ENCODE measurements around the gene SDSL.

Gene SDSL, protein sequence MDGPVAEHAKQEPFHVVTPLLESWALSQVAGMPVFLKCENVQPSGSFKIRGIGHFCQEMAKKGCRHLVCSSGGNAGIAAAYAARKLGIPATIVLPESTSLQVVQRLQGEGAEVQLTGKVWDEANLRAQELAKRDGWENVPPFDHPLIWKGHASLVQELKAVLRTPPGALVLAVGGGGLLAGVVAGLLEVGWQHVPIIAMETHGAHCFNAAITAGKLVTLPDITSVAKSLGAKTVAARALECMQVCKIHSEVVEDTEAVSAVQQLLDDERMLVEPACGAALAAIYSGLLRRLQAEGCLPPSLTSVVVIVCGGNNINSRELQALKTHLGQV

GRCh38 chr12:113422030-113422885 lies at the start of gene SDSL:
Gene SDSL (plus strand): TSS chr12:113422380. CDS start chr12:113427983, 5,603 bp downstream.
- peak; percentile 95 for DNase-seq

GRCh38 chr12:113373440-113373839 lies 48.7 kb upstream of the SDSL start:
- DNase-seq: no peak

- peak; percentile 57 for DNase-seq
Observed at GRCh38 chr12:113373969-113374368, 48.2 kb upstream of the SDSL start.

GRCh38 chr12:113374823-113375428 lies 47.3 kb upstream of the SDSL start:
- DNase-seq: no peak

- DNase-seq: peak; percentile 61
Observed at GRCh38 chr12:113378291-113378690, 43.9 kb upstream of the SDSL start.

DNA sequence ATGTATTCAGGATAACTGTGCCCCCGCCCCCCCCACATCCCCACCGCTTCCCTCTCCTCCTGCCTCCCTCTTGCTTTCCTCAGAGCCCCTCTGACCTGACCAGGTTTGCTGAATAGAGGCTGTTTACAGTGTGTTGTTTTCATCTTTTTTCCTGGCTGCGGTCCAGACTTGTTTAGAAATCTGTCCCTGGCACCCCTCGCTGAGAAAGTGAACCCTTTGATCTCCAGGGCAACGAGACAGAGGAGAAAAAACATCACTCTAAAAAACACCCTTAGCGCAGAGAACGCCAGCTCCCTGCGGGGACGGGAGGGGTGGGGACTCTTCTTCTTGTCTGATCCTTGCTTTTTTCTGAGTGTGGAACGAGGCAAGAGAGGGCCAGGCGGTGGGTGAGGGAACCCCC lies 41.0 kb upstream of the SDSL start:
- no peak for DNase-seq

DNA sequence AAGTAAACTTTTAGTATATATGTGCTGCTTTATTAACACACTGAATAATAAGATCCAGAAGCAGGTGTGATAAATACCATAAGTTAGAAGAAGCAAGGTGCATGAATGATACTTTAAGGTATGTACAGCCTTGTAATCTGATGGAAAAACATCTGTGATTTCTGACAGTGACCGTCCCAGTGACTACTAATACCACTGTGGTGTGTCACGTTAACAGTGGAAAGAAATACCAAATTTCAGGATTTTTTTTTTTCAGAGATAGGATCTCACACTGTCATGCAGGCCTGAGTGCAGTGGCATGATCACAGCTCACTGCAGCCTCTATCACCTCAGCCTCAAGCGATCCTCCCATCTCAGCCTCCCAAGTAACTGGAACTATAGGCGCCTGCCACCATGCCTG lies 40.0 kb upstream of the SDSL start:
- DNase-seq: no peak

DNA sequence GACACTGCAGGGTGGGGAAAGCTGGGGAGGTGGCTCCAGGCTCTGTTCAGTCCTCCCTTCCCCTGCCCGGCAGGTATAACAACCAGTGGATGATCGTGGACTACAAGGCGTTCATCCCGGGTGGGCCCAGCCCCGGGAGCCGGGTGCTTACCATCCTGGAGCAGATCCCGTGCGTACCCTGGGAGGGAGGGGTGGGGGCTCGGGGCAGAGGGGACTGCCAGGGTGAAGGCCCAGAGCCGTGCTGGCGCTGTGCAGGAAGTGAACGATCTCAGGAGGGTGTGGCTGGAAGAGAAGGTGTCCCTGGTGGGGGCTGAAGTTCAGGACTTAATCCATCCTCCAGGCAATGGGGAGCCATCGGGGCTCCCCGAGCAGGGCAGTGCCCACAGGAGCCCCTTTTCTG lies 37.4 kb upstream of the SDSL start:
- DNase-seq: no peak

DNA sequence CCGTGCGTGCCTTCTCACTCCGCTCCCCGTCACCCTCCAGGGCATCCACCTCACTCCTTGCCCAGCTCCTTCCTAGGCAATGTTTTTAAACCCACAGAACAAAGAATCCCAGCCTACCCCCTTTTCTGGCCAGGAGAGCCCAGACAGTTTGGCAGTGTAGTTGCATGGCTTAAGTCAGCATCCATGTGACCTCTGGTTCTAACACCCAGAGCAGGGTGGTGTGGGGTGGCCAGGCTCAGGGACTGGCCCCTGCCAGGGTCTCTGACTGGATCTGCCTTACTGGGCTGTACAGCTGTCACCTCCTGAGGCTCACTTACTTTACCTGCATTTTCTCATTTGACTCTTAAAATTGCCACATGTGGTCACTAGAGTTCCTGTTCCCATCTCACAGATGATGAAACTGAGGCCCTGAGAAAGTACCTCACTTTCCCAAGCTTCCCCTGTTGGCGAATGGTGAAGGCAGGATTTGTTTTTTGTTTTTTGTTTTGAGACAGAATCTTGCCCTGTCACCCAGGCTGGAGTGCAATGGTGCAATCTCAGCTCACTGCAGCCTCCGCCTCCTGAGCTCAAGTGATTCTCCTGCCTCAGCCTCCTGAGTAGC lies 36.8 kb upstream of the SDSL start:
- no peak for DNase-seq

DNA sequence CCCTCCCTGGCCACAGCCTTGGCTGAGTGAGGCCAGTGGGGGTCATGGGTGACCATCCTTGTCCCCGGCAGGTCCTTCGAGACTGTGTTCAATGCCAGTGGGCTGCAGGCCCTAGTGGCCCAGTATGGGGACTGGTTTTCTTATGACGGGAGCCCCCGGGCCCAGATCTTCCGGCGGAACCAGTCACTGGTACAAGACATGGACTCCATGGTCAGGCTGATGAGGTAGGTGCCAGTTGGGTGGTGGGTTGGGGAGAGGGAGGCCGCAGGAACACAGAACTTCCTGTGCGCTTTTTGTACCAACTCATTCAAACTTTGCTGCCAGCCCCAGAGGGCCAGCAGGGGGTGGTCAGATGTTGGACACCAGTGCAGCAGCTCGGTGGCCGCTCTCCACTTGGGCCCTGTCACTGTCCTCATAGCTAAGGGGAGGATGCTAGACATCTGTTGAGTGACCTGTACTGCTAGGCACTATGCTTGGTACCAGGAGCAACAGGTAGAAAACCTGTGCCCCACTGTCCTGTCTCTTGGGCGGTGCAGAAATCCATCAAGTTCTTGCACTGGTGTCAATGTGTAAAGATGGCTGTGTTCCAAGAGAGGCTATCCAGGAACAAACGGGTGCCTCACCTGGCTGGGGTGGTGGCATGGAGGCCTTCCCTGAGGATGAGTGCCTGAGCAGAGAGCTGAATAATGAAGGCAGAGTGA lies 35.2 kb upstream of the SDSL start:
- no peak for DNase-seq

GRCh38 chr12:113387631-113388030 lies 34.5 kb upstream of the SDSL start:
- DNase-seq: no peak

GRCh38 chr12:113388351-113388750 lies 33.8 kb upstream of the SDSL start:
- DNase-seq: no peak

- no peak for DNase-seq
Observed at GRCh38 chr12:113390064-113391043, 31.8 kb upstream of the SDSL start.

DNA sequence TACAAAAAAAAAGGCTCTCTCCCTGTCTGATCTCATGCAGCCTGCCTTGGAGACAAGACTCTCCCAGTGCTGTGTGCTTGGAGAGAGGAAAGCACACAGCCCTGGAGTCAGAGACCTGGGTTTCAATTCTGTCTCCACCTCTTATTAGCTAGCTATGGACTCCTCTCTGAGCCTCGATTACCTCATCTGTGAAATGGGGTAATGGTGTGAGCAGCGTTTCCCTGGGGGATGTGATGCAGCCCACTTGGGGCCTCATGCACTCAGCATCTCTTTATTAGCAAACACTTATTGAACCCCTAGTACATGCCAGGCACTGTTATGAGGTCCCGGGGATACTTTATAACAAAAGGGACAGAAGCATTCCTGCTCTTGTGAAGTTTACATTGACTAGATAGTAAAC lies 31.0 kb upstream of the SDSL start:
- DNase-seq: no peak

GRCh38 chr12:113391650-113392337 lies 30.4 kb upstream of the SDSL start:
- DNase-seq: no peak

GRCh38 chr12:113392520-113392919 lies 29.7 kb upstream of the SDSL start:
- no peak for DNase-seq

DNA sequence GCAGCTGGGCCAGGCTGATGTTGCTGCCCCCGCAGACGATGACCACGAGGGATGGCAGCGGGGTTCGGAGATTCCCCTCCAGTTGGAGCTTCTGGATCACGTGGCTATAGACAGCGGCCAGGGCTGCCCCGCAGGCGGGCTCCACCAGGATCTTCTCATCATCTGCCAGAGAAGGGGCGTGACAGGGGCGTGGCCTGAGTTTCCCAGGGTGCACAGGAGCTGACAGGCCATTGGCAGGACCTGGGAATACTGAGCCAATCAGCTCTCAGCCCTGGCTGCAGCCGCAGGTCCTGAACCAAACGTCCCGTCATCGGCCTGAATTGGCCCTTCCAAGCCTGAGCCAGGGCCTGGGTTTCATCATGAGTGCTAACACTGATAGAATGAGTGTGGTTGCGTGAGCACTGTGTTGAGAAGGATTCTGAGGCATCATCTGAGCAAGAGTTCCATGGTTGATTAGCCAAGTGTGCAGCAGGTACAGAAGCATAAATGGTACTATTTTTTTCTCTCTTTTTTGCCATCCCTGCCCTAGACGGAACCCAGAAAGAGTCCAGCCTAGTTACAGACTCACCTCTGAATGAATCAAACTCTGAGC lies 29.1 kb upstream of the SDSL start:
- peak; percentile 25 for DNase-seq

- DNase-seq: no peak
Observed at GRCh38 chr12:113393749-113394148, 28.4 kb upstream of the SDSL start.

GRCh38 chr12:113395119-113395518 lies 27.1 kb upstream of the SDSL start:
- DNase-seq: no peak

DNA sequence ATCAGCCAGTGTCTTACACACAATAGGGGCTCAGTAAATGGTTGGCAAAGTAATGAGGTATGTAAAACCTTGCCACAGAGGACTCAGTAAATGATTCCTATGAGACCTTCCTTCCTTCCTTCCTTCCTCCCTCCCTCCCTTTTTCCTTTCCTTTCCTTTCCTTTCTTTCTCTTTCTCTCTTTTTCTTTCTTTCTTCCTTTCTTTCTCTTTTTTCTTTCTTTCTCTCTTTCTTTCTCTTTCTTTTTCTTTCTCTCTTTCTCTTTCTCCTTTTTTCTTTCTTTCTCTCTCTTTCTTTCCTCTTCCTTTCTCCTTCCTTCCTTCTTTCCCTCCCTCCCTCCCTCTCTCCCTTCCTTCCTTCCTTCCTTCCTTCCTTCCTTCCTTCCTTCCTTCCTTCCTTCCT lies 26.0 kb upstream of the SDSL start:
- no peak for DNase-seq
